ENCODE measurements around the gene RAP2A. TPM values are rescaled to one million over a fixed set of nuclear protein-coding genes. Genes with fewer than 3 reads are reported as not detected.

RAP2A gene
- total and polyA plus RNA-seq, 10 of the 15 experiments (the other 5 are each of a cell fraction or from before 2014, with no cell fraction given), result 3.5 to 35.1 (median 14.9) TPM

DNA sequence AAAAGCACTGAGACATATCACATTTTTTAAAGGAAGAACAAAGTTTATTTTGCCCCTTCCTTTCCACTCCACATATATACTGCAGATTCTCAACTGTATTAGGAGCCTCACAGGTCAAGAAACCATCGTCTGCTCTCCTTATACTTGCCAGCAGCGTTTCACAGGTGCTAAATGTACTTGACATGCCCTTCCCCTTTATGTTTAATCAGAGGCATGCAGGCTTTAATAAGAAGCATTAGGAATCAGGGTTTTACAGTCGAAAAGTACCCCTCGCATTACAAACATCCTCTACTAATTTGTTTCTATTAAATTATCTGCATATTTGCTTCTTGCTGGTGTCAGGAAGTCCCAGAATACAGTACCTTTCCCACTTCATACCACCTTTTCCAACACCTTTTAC, 3.7 kb upstream of the RAP2A start (continued):
- TF ChIP-seq, protein P1, sequence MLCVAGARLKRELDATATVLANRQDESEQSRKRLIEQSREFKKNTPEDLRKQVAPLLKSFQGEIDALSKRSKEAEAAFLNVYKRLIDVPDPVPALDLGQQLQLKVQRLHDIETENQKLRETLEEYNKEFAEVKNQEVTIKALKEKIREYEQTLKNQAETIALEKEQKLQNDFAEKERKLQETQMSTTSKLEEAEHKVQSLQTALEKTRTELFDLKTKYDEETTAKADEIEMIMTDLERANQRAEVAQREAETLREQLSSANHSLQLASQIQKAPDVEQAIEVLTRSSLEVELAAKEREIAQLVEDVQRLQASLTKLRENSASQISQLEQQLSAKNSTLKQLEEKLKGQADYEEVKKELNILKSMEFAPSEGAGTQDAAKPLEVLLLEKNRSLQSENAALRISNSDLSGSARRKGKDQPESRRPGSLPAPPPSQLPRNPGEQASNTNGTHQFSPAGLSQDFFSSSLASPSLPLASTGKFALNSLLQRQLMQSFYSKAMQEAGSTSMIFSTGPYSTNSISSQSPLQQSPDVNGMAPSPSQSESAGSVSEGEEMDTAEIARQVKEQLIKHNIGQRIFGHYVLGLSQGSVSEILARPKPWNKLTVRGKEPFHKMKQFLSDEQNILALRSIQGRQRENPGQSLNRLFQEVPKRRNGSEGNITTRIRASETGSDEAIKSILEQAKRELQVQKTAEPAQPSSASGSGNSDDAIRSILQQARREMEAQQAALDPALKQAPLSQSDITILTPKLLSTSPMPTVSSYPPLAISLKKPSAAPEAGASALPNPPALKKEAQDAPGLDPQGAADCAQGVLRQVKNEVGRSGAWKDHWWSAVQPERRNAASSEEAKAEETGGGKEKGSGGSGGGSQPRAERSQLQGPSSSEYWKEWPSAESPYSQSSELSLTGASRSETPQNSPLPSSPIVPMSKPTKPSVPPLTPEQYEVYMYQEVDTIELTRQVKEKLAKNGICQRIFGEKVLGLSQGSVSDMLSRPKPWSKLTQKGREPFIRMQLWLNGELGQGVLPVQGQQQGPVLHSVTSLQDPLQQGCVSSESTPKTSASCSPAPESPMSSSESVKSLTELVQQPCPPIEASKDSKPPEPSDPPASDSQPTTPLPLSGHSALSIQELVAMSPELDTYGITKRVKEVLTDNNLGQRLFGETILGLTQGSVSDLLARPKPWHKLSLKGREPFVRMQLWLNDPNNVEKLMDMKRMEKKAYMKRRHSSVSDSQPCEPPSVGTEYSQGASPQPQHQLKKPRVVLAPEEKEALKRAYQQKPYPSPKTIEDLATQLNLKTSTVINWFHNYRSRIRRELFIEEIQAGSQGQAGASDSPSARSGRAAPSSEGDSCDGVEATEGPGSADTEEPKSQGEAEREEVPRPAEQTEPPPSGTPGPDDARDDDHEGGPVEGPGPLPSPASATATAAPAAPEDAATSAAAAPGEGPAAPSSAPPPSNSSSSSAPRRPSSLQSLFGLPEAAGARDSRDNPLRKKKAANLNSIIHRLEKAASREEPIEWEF (IDR thresholded peaks at IDR 0.05; ENCODE audit: insufficient replicate concordance, low read depth, low read length), result no peak
- TF ChIP-seq, protein P2, sequence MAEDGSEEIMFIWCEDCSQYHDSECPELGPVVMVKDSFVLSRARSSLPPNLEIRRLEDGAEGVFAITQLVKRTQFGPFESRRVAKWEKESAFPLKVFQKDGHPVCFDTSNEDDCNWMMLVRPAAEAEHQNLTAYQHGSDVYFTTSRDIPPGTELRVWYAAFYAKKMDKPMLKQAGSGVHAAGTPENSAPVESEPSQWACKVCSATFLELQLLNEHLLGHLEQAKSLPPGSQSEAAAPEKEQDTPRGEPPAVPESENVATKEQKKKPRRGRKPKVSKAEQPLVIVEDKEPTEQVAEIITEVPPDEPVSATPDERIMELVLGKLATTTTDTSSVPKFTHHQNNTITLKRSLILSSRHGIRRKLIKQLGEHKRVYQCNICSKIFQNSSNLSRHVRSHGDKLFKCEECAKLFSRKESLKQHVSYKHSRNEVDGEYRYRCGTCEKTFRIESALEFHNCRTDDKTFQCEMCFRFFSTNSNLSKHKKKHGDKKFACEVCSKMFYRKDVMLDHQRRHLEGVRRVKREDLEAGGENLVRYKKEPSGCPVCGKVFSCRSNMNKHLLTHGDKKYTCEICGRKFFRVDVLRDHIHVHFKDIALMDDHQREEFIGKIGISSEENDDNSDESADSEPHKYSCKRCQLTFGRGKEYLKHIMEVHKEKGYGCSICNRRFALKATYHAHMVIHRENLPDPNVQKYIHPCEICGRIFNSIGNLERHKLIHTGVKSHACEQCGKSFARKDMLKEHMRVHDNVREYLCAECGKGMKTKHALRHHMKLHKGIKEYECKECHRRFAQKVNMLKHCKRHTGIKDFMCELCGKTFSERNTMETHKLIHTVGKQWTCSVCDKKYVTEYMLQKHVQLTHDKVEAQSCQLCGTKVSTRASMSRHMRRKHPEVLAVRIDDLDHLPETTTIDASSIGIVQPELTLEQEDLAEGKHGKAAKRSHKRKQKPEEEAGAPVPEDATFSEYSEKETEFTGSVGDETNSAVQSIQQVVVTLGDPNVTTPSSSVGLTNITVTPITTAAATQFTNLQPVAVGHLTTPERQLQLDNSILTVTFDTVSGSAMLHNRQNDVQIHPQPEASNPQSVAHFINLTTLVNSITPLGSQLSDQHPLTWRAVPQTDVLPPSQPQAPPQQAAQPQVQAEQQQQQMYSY (CRISPR knock-in tag; IDR thresholded peaks at IDR 0.05), result no peak
- TF ChIP-seq, protein P3, sequence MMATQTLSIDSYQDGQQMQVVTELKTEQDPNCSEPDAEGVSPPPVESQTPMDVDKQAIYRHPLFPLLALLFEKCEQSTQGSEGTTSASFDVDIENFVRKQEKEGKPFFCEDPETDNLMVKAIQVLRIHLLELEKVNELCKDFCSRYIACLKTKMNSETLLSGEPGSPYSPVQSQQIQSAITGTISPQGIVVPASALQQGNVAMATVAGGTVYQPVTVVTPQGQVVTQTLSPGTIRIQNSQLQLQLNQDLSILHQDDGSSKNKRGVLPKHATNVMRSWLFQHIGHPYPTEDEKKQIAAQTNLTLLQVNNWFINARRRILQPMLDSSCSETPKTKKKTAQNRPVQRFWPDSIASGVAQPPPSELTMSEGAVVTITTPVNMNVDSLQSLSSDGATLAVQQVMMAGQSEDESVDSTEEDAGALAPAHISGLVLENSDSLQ (IDR thresholded peaks at IDR 0.05), result no peak
- TF ChIP-seq, protein P4, sequence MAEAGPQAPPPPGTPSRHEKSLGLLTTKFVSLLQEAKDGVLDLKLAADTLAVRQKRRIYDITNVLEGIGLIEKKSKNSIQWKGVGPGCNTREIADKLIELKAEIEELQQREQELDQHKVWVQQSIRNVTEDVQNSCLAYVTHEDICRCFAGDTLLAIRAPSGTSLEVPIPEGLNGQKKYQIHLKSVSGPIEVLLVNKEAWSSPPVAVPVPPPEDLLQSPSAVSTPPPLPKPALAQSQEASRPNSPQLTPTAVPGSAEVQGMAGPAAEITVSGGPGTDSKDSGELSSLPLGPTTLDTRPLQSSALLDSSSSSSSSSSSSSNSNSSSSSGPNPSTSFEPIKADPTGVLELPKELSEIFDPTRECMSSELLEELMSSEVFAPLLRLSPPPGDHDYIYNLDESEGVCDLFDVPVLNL (IDR thresholded peaks at IDR 0.05; ENCODE audit: low read depth, low read length), result no peak
